GM06990 (cell line): ENCODE data around the gene GPR137.

Experiments used
- DNase-seq: peaks from one replicate; pipeline ENCODE4 v3.0.0-alpha.2; 2011; ENCODE audit not compliant: insufficient read length; ENCODE audit errors: extremely low read depth
- H3K27me3 ChIP-seq: replicated peaks from 2 replicates; pipeline ENCODE4 v1.6.0; 2011; ENCODE audit warnings: low read length; ENCODE audit not compliant: control insufficient read depth, insufficient read depth
- H3K36me3 ChIP-seq: 2 replicates; pipeline ENCODE4 v1.5.1; 2011; ENCODE audit warnings: low read length; ENCODE audit not compliant: control insufficient read depth, insufficient read depth
- H3K4me3 ChIP-seq: replicated peaks from 2 replicates; pipeline ENCODE4 v1.5.1; 2011; ENCODE audit warnings: low read depth, mild to moderate bottlenecking, control low read depth, low read length
- TF ChIP-seq, protein P1 (sequence below): IDR thresholded peaks from 2 replicates; pipeline ENCODE4 v1.5.1; 2011; ENCODE audit warnings: low read length, control low read depth, mild to moderate bottlenecking, inconsistent platforms; ENCODE audit not compliant: insufficient read depth, poor library complexity, severe bottlenecking

The GPR137 gene

DNA sequence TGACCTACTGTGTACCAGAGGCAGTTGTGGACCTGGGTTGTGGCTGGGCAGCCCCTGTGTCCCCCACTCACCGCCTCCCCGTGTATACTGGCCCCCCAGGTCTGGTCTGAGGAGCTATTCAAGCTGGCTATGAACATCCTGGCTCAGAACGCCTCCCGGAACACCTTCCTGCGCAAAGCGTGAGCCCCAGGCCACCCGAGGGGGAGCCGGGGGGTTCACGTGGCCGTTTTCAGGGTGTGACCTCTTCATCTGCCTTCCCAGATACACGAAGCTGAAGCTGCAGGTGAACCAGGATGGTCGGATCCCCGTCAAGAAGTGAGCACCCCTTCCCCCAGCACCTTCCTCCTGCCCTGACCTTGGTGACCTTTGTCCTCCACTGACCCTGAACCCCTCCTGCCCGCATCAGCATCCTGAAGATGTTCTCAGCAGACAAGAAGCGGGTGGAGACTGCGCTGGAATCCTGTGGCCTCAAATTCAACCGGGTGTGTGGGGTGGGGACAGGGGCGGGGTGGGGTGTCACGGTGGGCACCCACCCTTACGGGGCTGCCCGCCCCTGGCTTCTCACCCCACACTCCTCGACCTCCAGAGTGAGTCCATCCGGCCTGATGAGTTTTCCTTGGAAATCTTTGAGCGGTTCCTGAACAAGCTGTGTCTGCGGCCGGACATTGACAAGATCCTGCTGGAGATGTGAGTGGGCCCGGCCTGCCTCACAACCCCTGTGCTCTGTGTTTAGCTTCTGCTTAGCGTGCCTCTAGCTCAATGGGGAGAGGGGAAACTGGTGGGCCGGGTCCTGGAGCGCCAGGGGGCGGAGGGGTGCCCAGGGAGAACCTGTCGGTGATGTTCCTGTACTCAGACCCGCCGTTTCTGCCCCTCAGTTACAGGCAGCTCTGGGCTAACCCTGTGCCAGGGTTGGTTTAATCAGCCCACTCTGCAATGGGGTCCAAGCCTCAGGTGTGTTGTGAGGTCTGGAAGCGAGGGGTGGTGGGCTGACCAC, 30.2 kb upstream of the GPR137 start:
- TF ChIP-seq, protein P1, sequence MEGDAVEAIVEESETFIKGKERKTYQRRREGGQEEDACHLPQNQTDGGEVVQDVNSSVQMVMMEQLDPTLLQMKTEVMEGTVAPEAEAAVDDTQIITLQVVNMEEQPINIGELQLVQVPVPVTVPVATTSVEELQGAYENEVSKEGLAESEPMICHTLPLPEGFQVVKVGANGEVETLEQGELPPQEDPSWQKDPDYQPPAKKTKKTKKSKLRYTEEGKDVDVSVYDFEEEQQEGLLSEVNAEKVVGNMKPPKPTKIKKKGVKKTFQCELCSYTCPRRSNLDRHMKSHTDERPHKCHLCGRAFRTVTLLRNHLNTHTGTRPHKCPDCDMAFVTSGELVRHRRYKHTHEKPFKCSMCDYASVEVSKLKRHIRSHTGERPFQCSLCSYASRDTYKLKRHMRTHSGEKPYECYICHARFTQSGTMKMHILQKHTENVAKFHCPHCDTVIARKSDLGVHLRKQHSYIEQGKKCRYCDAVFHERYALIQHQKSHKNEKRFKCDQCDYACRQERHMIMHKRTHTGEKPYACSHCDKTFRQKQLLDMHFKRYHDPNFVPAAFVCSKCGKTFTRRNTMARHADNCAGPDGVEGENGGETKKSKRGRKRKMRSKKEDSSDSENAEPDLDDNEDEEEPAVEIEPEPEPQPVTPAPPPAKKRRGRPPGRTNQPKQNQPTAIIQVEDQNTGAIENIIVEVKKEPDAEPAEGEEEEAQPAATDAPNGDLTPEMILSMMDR, result no peak
- peaks cover 11% of the 10 kb centered on the region for H3K36me3 ChIP-seq
- H3K4me3 ChIP-seq, result no peak overlapping the region
- DNase-seq, result no peak
- no peaks in the 10 kb centered on the region for H3K27me3 ChIP-seq

DNA sequence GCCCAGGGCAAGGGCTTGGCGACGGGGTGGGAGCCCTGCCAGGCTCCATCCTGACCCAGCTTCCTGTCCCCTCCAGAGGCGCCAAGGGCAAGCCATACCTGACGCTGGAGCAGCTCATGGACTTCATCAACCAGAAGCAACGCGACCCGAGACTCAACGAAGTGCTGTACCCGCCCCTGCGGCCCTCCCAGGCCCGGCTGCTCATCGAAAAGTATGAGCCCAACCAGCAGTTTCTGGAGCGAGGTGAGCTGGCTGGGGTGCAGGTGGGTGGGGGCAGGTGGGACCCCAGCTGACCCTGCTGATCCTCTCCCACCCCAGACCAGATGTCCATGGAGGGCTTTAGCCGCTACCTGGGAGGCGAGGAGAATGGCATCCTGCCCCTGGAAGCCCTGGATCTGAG, 29.3 kb upstream of the GPR137 start:
- TF ChIP-seq, protein P1, result no peak
- no peak overlapping the region for H3K4me3 ChIP-seq
- H3K27me3 ChIP-seq, result no peaks in the 10 kb centered on the region
- DNase-seq, result no peak
- H3K36me3 ChIP-seq, result peaks cover 11% of the 10 kb centered on the region

DNA sequence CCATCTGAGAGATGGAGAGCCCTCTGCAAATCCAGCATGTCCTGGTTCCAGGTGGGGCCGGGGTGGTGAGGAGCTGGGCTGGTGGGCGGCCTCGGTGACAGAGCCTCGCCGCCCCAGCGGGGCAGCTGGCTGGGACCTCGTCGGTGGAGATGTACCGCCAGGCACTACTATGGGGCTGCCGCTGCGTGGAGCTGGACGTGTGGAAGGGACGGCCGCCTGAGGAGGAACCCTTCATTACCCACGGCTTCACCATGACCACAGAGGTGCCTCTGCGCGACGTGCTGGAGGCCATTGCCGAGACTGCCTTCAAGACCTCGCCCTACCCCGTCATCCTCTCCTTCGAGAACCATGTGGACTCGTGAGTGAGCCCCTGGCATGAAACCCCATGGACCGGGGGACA, 27.3 kb upstream of the GPR137 start:
- no peak overlapping the region for H3K4me3 ChIP-seq
- TF ChIP-seq, protein P1, result no peak
- peaks cover 16% of the 10 kb centered on the region for H3K36me3 ChIP-seq
- H3K27me3 ChIP-seq, result no peaks in the 10 kb centered on the region
- no peak for DNase-seq

DNA sequence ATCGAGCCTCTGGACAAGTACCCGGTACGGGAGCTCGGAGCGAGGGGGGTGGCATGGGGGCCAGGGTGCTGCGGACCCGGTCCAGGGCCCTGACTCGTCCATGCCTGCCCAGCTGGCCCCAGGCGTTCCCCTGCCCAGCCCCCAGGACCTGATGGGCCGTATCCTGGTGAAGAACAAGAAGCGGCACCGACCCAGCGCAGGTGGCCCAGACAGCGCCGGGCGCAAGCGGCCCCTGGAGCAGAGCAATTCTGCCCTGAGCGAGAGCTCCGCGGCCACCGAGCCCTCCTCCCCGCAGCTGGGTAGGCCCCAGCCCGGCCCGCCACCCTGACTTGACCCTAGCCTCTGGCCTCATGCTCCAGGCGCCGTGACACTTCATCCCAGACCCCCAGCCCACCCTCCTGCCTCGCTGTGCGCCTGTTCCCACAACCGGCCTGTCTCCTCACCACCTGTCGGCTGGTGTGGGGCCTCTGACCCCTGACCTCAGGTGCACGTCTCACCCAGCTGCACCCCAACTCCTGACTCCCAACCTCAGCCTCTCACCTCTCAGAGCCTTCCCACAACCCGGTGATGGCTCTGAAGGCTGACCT, 26.6 kb upstream of the GPR137 start:
- no peak for DNase-seq
- TF ChIP-seq, protein P1, result no peak
- H3K4me3 ChIP-seq, result no peak overlapping the region
- peaks cover 16% of the 10 kb centered on the region for H3K36me3 ChIP-seq
- H3K27me3 ChIP-seq, result no peaks in the 10 kb centered on the region

DNA sequence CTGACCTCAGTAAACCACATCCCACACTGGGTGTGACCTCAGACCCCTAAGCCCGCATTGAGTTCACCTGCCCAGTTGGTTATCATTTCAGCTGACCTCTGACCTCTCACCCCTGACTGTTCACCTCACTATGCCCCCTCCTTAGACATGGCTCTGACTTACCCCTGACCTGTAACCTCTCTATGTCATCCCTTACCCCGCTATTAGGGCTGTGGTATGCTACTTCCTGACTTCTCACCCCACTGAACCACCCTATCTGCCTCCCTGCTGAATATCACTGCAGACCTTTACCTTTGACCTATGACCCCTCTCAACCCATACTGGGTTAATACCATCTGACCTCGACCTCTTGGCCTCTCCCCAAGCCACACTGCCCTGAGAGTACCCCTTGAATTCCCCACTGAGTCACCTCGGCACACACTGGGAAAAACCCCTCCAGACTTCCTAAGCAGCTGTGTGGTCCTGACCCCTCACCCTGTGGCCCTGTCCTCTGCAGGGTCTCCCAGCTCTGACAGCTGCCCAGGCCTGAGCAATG, 26.0 kb upstream of the GPR137 start:
- DNase-seq, result no peak
- TF ChIP-seq, protein P1, result no peak
- Histone ChIP-seq H3K4me3 (no peak overlapping the region), H3K27me3 (no peaks in the 10 kb centered on the region), H3K36me3 (peaks cover 16% of the 10 kb centered on the region)
